Effector CD8-positive, alpha-beta T cell (primary cell): ENCODE data around the gene AHRR.
"Not testable (repeated sequence)": the region's sequence is repeated elsewhere in the genome, so short reads cannot be mapped to it uniquely, and the experiment has no call there.

Source experiments
- DNase-seq: peaks from one replicate; lab custom pipeline; 2025; lab: John Stamatoyannopoulos, UW

The AHRR gene

DNA sequence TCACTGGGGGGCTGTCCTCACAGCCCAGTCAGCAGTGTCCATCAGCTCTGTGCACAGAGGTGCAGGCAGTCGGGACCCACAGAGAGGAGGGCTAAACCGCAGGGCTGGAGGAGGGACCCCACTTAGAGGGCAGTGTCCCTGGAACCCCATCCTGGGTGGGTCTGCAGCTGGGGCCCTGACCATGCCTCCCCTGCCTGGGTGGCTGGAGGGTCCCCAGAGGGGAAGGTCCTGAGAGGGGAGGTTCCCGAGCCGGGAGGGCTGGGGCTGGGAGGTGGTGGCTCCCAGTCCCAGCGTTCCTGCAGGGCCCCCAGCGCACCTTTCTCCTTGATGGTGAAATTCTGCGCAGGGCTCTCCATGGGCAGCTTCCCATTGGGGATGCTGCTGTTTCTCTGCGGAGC lies 154.2 kb downstream of the AHRR start:
- DNase-seq: no peak

DNA sequence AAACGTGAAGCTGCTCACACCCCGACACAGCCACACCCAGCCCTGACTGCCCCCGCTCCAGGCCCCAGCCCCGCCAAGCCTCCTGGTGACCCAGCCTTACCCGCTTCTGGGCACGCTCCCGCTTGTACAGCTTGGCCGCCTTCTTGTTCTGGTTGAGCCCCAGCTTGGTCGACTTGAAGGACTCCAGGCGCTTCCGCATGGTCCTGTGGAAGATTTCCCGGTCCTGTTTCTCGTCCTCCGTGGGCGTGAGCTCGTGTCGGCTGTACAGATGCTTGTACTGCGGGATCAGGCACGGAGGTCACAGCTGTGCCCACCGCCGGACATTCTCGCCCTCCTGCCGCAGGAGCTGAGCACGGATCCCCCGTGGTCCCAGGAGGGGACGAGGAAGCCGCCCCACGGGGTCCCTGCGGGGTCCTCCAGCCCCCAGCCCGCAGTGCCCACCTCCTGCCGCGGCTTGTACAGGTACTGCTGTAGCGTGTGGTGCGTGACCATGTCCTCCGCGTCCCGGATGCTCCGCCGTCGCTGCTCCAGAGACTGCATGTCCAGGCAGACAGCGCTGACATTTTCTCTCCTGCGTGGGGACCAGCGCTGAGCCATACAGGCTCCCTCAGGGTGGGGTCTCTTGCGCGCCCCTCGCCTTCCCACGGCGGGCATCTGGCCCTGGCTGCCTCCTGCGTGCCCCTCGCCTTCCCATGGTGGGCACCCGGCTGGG lies 154.7 kb downstream of the AHRR start:
- DNase-seq: no peak

DNA sequence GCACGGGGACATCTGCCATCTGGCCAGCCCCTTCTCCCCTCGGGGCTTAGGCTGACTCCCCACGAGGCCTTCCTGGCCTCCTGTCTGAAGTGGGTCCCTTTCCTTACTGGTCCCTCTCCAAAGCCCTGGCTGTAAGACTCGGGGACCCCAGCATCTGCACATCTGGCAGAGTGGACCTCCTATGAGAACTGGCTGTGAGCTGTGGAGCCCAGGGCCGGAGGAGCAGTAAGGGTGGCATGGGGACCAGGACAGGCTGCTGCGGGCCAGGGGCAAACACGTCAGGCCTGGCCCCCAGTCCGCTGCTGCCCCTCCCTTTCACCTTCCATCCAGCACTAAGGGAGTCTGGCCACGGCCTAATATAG lies 155.3 kb downstream of the AHRR start:
- DNase-seq: no peak

DNA sequence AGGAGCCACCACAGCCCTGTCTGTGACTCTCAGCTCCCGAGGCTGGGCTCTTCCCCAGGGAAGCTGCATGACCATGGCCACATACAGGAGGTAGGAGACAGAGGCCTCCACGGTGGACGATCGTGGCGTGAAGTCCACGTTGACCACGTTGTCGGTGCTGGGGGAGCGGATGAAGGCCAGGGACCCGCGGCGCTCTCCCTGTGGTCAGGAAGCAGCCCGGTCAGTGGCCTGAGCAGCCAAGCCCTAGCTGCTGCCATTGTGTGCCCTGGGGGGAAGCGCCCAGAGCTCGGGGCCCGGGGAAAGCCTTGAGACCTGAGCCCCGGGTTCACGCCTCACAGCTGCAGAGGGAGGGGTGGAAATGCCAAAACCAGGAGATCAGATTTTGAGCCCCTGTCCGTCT lies 155.7 kb downstream of the AHRR start:
- DNase-seq: no peak

DNA sequence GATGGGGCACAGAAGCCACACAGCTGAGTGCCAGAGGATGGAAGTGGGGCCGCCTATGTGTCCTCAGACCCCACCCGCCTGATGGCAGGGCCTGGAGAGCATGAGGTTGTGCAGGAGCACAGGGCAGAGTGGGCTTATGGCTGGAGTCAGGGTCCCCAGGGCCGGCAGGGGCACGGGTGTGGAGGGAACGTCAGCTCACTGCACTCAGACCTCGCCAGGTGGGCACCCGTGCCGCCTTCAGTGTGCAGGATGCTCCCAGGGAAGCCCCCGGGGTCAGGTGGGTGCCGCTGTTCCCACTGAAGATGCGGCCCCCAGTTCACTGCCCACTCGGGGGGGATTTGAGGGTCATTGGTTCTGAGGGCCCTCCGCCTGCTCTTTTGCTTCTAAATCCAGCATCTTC lies 156.4 kb downstream of the AHRR start:
- DNase-seq: no peak

DNA sequence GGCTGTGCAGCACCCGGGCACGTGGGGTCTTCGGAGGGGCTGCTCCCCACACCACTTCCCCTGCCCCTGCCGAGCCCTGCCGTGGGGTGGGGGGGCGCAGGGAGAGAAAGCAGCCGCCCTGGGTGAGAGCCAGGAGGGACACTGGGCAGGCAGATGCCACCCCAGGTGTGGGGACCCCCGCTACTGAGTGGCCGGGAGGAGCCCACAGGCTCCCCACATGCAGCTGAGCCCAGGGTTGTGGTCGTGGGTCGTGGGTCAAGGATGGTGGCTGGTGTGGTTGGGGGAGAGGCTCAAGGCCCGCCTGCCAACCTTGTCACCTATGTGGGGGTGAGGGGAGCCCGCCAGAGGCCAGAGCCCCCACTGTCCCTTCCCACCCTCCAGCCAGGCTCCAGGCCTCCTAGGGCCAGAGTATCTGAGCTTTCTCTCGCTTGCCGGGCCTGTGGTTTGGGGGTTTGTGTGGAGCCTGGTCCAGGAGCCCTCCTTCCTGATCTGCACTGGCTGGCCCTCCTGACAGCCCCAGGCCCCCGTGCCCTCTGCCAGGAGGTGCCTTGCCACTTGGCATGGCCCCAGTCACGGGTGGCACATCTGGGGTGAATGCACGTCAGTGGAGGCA lies 157.0 kb downstream of the AHRR start:
- DNase-seq: no peak

- DNase-seq: no peak
These were observed 157.5 kb downstream of the AHRR start for GRCh38 chr5:478982-479535.

- DNase-seq: no peak
These were observed 158.2 kb downstream of the AHRR start for GRCh38 chr5:479566-480319.

GRCh38 chr5:481347-481746 lies 159.8 kb downstream of the AHRR start:
- no peak for DNase-seq

DNA sequence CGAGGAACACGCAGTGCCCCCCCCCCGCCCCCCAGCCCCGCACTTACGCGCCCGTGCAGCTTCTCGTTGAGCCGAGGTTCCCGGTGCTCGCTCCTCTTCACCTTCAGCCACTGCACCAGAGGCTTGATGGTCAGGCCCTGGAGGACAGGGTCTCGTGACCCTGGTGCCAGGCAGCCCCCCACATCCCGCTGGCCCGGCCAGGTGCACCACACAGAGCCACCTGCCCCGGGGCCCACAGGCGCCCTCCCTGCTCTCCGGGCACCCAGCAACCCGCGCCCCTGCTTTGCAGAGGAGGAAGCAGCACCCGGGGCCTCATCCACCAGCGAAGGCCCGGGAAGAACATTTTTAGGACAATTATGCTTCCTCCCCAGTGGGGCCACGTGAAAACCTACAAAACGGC lies 160.5 kb downstream of the AHRR start:
- DNase-seq: no peak

GRCh38 chr5:482506-482905 lies 161.0 kb downstream of the AHRR start:
- DNase-seq: no peak

- DNase-seq: no peak
These were observed 161.5 kb downstream of the AHRR start for GRCh38 chr5:483011-483410.

GRCh38 chr5:483434-484140 lies 162.1 kb downstream of the AHRR start:
- DNase-seq: no peak

GRCh38 chr5:484556-484955 lies 163.0 kb downstream of the AHRR start:
- no peak for DNase-seq

GRCh38 chr5:485113-485945 lies 163.8 kb downstream of the AHRR start:
- DNase-seq: no peak

- no peak for DNase-seq
These were observed 164.5 kb downstream of the AHRR start for GRCh38 chr5:485946-486491.

- DNase-seq: not testable (repeated sequence)
These were observed 165.1 kb downstream of the AHRR start for GRCh38 chr5:486597-486996.
